H9 (cell line): ENCODE data around the gene PNRC1. TPM values are rescaled to one million over a fixed set of nuclear protein-coding genes. Genes with fewer than 3 reads are reported as not detected.

Source experiments
- DNase-seq: peaks from one replicate; pipeline ENCODE4 v3.0.0-alpha.2; 2017
- H2AFZ ChIP-seq: one replicate; pipeline ENCODE4 v1.6.1; 2013; ENCODE audit warnings: mild to moderate bottlenecking, low read length, control low read depth, moderate library complexity
- H2AK5ac ChIP-seq: 2 replicates; pipeline ENCODE4 v1.6.1; 2013; ENCODE audit warnings: low read length, control low read depth, mixed read lengths; ENCODE audit not compliant: insufficient read length
- H2BK120ac ChIP-seq: one replicate; pipeline ENCODE4 v1.6.1; 2013; ENCODE audit warnings: low read depth, mild to moderate bottlenecking, low read length, control low read depth, inconsistent platforms; ENCODE audit not compliant: poor library complexity, severe bottlenecking
- H2BK12ac ChIP-seq: 2 replicates; pipeline ENCODE4 v1.6.1; 2013; ENCODE audit warnings: low read length, control low read depth, mixed read lengths, low read depth; ENCODE audit not compliant: insufficient read length
- H2BK15ac ChIP-seq: 2 replicates; pipeline ENCODE4 v1.6.1; 2013; ENCODE audit warnings: low read depth, low read length, control low read depth
- H2BK20ac ChIP-seq: one replicate; pipeline ENCODE4 v1.6.1; 2013; ENCODE audit warnings: low read depth, mild to moderate bottlenecking, low read length, control low read depth, inconsistent platforms; ENCODE audit not compliant: poor library complexity, severe bottlenecking
- H2BK5ac ChIP-seq: 2 replicates; pipeline ENCODE4 v1.6.1; 2013; ENCODE audit warnings: low read length, control low read depth, mixed read lengths; ENCODE audit not compliant: insufficient read length
- H3K14ac ChIP-seq: 2 replicates; pipeline ENCODE4 v1.6.1; 2013; ENCODE audit warnings: low read length, control low read depth; ENCODE audit not compliant: insufficient read depth
- H3K18ac ChIP-seq: 2 replicates; pipeline ENCODE4 v1.6.1; 2013; ENCODE audit warnings: low read depth, mild to moderate bottlenecking, mixed read lengths, low read length, control low read depth; ENCODE audit not compliant: insufficient read length
- H3K23ac ChIP-seq: 2 replicates; pipeline ENCODE4 v1.6.1; 2013; ENCODE audit warnings: low read length, control low read depth, mixed read lengths, low read depth; ENCODE audit not compliant: insufficient read length
- H3K23me2 ChIP-seq: 2 replicates; pipeline ENCODE4 v1.6.1; 2013; ENCODE audit warnings: low read depth, mild to moderate bottlenecking, mixed read lengths, low read length, control low read depth; ENCODE audit not compliant: insufficient read length, poor library complexity, severe bottlenecking
- H3K27ac ChIP-seq: 2 replicates; pipeline ENCODE4 v1.5.1; 2013; ENCODE audit warnings: low read length, control low read depth, mixed read lengths, low read depth; ENCODE audit not compliant: insufficient read length
- H3K27me3 ChIP-seq: 2 replicates; pipeline ENCODE4 v1.6.1; 2013; ENCODE audit warnings: low read length, control low read depth, inconsistent platforms; ENCODE audit not compliant: insufficient read depth
- H3K4ac ChIP-seq: 2 replicates; pipeline ENCODE4 v1.6.1; 2013; ENCODE audit warnings: low read depth, mild to moderate bottlenecking, control low read depth, inconsistent platforms, low read length, moderate library complexity
- H3K4me1 ChIP-seq: 2 replicates; pipeline ENCODE4 v1.6.1; 2013; ENCODE audit warnings: low read length, control low read depth, inconsistent platforms; ENCODE audit not compliant: insufficient read depth
- H3K4me2 ChIP-seq: 2 replicates; pipeline ENCODE4 v1.6.1; 2013; ENCODE audit warnings: low read length, control low read depth, mixed read lengths; ENCODE audit not compliant: insufficient read length, insufficient read depth
- H3K56ac ChIP-seq: 2 replicates; pipeline ENCODE4 v1.6.1; 2013; ENCODE audit warnings: low read depth, mild to moderate bottlenecking, mixed read lengths, low read length, control low read depth; ENCODE audit not compliant: insufficient read length
- H3K79me1 ChIP-seq: 2 replicates; pipeline ENCODE4 v1.6.1; 2013; ENCODE audit warnings: low read depth, mild to moderate bottlenecking, moderate library complexity, low read length, control low read depth, inconsistent platforms; ENCODE audit not compliant: insufficient read depth, poor library complexity, severe bottlenecking
- H3K79me2 ChIP-seq: 2 replicates; pipeline ENCODE4 v1.6.1; 2013; ENCODE audit warnings: low read length, control low read depth, inconsistent platforms; ENCODE audit not compliant: insufficient read depth
- H3K9ac ChIP-seq: 2 replicates; pipeline ENCODE4 v1.6.1; 2013; ENCODE audit warnings: low read length, control low read depth, mixed read lengths; ENCODE audit not compliant: insufficient read length; ENCODE audit errors: extremely low read depth
- H3K9me3 ChIP-seq: one replicate; pipeline ENCODE4 v1.6.1; 2013; ENCODE audit warnings: low read depth, low read length, inconsistent platforms; ENCODE audit not compliant: control insufficient read depth
- H3T11ph ChIP-seq: one replicate; pipeline ENCODE4 v1.6.1; 2013; ENCODE audit warnings: mild to moderate bottlenecking, low read length, control low read depth, inconsistent platforms
- H4K20me1 ChIP-seq: one replicate; pipeline ENCODE4 v1.6.1; 2013; ENCODE audit not compliant: control insufficient read depth, insufficient read length, insufficient read depth
- H4K5ac ChIP-seq: 2 replicates; pipeline ENCODE4 v1.6.1; 2013; ENCODE audit warnings: low read depth, mild to moderate bottlenecking, mixed read lengths, low read length, control low read depth; ENCODE audit not compliant: insufficient read length
- H4K8ac ChIP-seq: replicated peaks from 2 replicates; pipeline ENCODE4 v1.6.1; 2013; ENCODE audit warnings: low read length, control low read depth, mixed read lengths, low read depth; ENCODE audit not compliant: insufficient read length
- H4K91ac ChIP-seq: 2 replicates; pipeline ENCODE4 v1.6.1; 2013; ENCODE audit warnings: low read depth, mild to moderate bottlenecking, moderate library complexity, mixed read lengths, low read length, control low read depth; ENCODE audit not compliant: insufficient read length
- H3K27ac Mint-ChIP-seq, 3 experiments: 2 replicates in 2 of 3; 3 replicates in 1 of 3; pipeline ENCODE4 v1.8.0; 2020 to 2021; ENCODE audit warnings: mixed read lengths in 3 of 3, mild to moderate bottlenecking in 1 of 3, moderate library complexity in 1 of 3
- H3K27me3 Mint-ChIP-seq: 2 replicates; pipeline ENCODE4 v1.8.0; 2021; ENCODE audit warnings: low read depth, mild to moderate bottlenecking, moderate library complexity, mixed read lengths
- H3K36me3 Mint-ChIP-seq, 3 experiments: 2 replicates in 2 of 3; 3 replicates in 1 of 3; pipeline ENCODE4 v1.8.0; 2020 to 2021; ENCODE audit warnings: low read depth in 3 of 3, mixed read lengths in 3 of 3; ENCODE audit not compliant: insufficient read depth in 1 of 3
- H3K4me1 Mint-ChIP-seq, 2 experiments: 2 replicates each; pipeline ENCODE4 v1.8.0; 2020; ENCODE audit warnings: mixed read lengths in 2 of 2
- H3K4me3 Mint-ChIP-seq, 2 experiments: 2 replicates in 1 of 2; 3 replicates in 1 of 2; pipeline ENCODE4 v1.8.0; 2020 to 2021; ENCODE audit warnings: mild to moderate bottlenecking in 2 of 2, mixed read lengths in 2 of 2, moderate library complexity in 1 of 2
- H3K9me3 Mint-ChIP-seq, 2 experiments: 2 replicates in 1 of 2; 3 replicates in 1 of 2; pipeline ENCODE4 v1.8.0; 2020; ENCODE audit warnings: mild to moderate bottlenecking in 2 of 2, mixed read lengths in 2 of 2, moderate library complexity in 1 of 2
- WGBS: extraction: QIAGEN DNeasy Blood & Tissue Kit; methylation state at CpG from one replicate; pipeline ENCODE4 v1.1.7; 2013; ENCODE audit warnings: missing lambda C conversion rate, low lambda C conversion rate, mixed read lengths; ENCODE audit not compliant: insufficient read length; ENCODE audit errors: extremely low coverage; 5-methylcytosine and 5-hydroxymethylcytosine counted together
- total RNA-seq: library from RNA; stranded (reverse); gene quantifications from 2 replicates; pipeline ENCODE4 v1.2.1, GENCODE V29; 2021
- TF ChIP-seq, protein P1 (sequence below): fragments of 200-600 bp; sonication (generic); conservative IDR thresholded peaks from 3 replicates; pipeline ENCODE4 v1.8.0; 2021; ENCODE audit warnings: antibody characterized with exemption, mild to moderate bottlenecking

PNRC1 gene
- total RNA-seq, 1 experiment from 2014 or later: 57.4 TPM

DNA sequence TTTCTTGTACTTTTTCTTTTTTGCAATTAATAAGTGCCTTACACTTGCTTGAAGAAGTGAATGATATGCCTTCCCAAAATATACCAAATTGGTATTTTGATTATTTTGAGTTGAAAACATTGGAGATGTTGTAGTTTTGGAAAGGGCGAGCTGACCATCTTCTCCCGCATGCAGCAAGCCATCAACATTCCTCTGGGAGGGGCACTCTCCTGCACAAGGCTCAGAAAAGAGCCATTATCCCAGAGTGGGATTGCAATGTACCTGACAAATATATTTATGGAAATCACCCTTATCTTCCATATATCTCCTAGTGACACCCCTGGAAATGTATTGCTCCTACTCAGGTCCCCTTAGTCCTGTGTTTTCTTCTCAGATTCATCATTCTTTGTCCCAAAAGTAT lies 22.8 kb upstream of the PNRC1 start:
- no peak overlapping the region for H2BK12ac ChIP-seq
- no peaks in the 10 kb centered on the region for H3K9me3 ChIP-seq
- WGBS: no CpG with 5 or more reads among the region's 2 CpGs
- H3T11ph ChIP-seq: no peak overlapping the region
- no peak overlapping the region for H2BK20ac ChIP-seq
- H3K36me3 Mint-ChIP-seq: no peaks in the 10 kb centered on the region
- no peak overlapping the region for H3K4me3 Mint-ChIP-seq
- H3K56ac ChIP-seq: no peak overlapping the region
- no peak for DNase-seq
- no peaks in the 10 kb centered on the region for H3K4me1 ChIP-seq
- H3K27me3 Mint-ChIP-seq: no peaks in the 10 kb centered on the region; the same call in 1 of the 2 replicates
- H3K4ac ChIP-seq: no peak overlapping the region
- H3K4me2 ChIP-seq: no peak overlapping the region
- no peaks in the 10 kb centered on the region for H3K27me3 ChIP-seq
- no peak overlapping the region for H4K8ac ChIP-seq
- H3K79me1 ChIP-seq: no peaks in the 10 kb centered on the region
- no peak overlapping the region for H4K5ac ChIP-seq
- H3K9me3 Mint-ChIP-seq: no peaks in the 10 kb centered on the region; a peak in 1 of 5 replicates
- no peak overlapping the region for H4K91ac ChIP-seq
- no peak overlapping the region for H2BK15ac ChIP-seq
- no peaks in the 10 kb centered on the region for H3K79me2 ChIP-seq
- no peak overlapping the region for H2BK120ac ChIP-seq
- no peak overlapping the region for H2BK5ac ChIP-seq
- no peak overlapping the region for H3K18ac ChIP-seq
- no peak overlapping the region for H3K27ac ChIP-seq
- no peak overlapping the region for H3K9ac ChIP-seq
- H2AK5ac ChIP-seq: no peak overlapping the region
- no peaks in the 10 kb centered on the region for H3K23me2 ChIP-seq
- H3K14ac ChIP-seq: no peak overlapping the region
- no peak overlapping the region; a peak in 1 of 7 replicates for H3K27ac Mint-ChIP-seq
- TF ChIP-seq, protein P1, sequence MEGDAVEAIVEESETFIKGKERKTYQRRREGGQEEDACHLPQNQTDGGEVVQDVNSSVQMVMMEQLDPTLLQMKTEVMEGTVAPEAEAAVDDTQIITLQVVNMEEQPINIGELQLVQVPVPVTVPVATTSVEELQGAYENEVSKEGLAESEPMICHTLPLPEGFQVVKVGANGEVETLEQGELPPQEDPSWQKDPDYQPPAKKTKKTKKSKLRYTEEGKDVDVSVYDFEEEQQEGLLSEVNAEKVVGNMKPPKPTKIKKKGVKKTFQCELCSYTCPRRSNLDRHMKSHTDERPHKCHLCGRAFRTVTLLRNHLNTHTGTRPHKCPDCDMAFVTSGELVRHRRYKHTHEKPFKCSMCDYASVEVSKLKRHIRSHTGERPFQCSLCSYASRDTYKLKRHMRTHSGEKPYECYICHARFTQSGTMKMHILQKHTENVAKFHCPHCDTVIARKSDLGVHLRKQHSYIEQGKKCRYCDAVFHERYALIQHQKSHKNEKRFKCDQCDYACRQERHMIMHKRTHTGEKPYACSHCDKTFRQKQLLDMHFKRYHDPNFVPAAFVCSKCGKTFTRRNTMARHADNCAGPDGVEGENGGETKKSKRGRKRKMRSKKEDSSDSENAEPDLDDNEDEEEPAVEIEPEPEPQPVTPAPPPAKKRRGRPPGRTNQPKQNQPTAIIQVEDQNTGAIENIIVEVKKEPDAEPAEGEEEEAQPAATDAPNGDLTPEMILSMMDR: no peak
- H3K23ac ChIP-seq: no peak overlapping the region
- H4K20me1 ChIP-seq: no peaks in the 10 kb centered on the region
- peaks cover 11 to 12% of the 10 kb centered on the region in 2 experiments for H3K4me1 Mint-ChIP-seq
- H2AFZ ChIP-seq: no peak overlapping the region
